Mesendoderm (in vitro differentiated cells): Measurements from ENCODE around the gene LRP1.
"Not testable (repeated sequence)": the region's sequence is repeated elsewhere in the genome, so short reads cannot be mapped to it uniquely, and the experiment has no call there.

Experiments
- DNase-seq: peaks from one replicate; pipeline ENCODE4 v3.0.0; 2013
- H2AK5ac ChIP-seq: 2 replicates; pipeline ENCODE4 v1.6.1; 2013; ENCODE audit warnings: low read length, inconsistent platforms
- H2BK120ac ChIP-seq: 2 replicates; pipeline ENCODE4 v1.6.1; 2013; ENCODE audit warnings: low read depth, mild to moderate bottlenecking, low read length, moderate library complexity, mixed read lengths
- H2BK15ac ChIP-seq: replicated peaks from 2 replicates; pipeline ENCODE4 v1.6.1; 2013; ENCODE audit warnings: low read depth, mild to moderate bottlenecking, moderate library complexity
- H2BK5ac ChIP-seq: 2 replicates; pipeline ENCODE4 v1.6.1; 2013; ENCODE audit warnings: low read length, inconsistent platforms
- H3K18ac ChIP-seq: 2 replicates; pipeline ENCODE4 v1.6.1; 2013; ENCODE audit warnings: mild to moderate bottlenecking, low read length, mixed read lengths
- H3K23ac ChIP-seq: one replicate; pipeline ENCODE4 v1.6.1; 2013; ENCODE audit warnings: low read length
- H3K27ac ChIP-seq: 2 replicates; pipeline ENCODE4 v1.5.1; 2013; ENCODE audit warnings: low read depth, mild to moderate bottlenecking, inconsistent platforms, low read length, moderate library complexity
- H3K27me3 ChIP-seq: 2 replicates; pipeline ENCODE4 v1.6.1; 2013; ENCODE audit warnings: low read length, control low read depth, mild to moderate bottlenecking, inconsistent platforms; ENCODE audit not compliant: insufficient read depth, poor library complexity
- H3K36me3 ChIP-seq: 2 replicates; pipeline ENCODE4 v1.6.1; 2013; ENCODE audit warnings: low read length, inconsistent platforms; ENCODE audit not compliant: control insufficient read depth, insufficient read depth
- H3K4ac ChIP-seq: one replicate; pipeline ENCODE4 v1.6.1; 2013; ENCODE audit warnings: low read depth, mild to moderate bottlenecking, low read length, moderate library complexity
- H3K4me1 ChIP-seq: 2 replicates; pipeline ENCODE4 v1.6.1; 2013; ENCODE audit warnings: low read depth, low read length, inconsistent platforms; ENCODE audit not compliant: control insufficient read depth
- H3K4me2 ChIP-seq: 2 replicates; pipeline ENCODE4 v1.6.1; 2013; ENCODE audit warnings: low read length
- H3K4me3 ChIP-seq: 2 replicates; pipeline ENCODE4 v1.5.1; 2013; ENCODE audit warnings: mild to moderate bottlenecking, low read length
- H3K56ac ChIP-seq: one replicate; pipeline ENCODE4 v1.6.1; 2013; ENCODE audit warnings: low read length
- H3K79me1 ChIP-seq: 2 replicates; pipeline ENCODE4 v1.6.1; 2013; ENCODE audit warnings: low read length, inconsistent platforms
- H3K79me2 ChIP-seq: 2 replicates; pipeline ENCODE4 v1.6.1; 2013; ENCODE audit warnings: mild to moderate bottlenecking, low read length; ENCODE audit not compliant: control insufficient read depth, insufficient read depth
- H3K9ac ChIP-seq: 2 replicates; pipeline ENCODE4 v1.6.1; 2013; ENCODE audit warnings: low read length, inconsistent platforms
- H4K5ac ChIP-seq: one replicate; pipeline ENCODE4 v1.6.1; 2013; ENCODE audit warnings: low read length
- H4K8ac ChIP-seq: one replicate; pipeline ENCODE4 v1.6.1; 2013; ENCODE audit warnings: low read depth, mild to moderate bottlenecking, control low read depth, low read length, moderate library complexity
- WGBS: extraction: QIAGEN DNeasy Blood & Tissue Kit; methylation state at CpG from one replicate; pipeline ENCODE4 v1.1.7; 2013; ENCODE audit warnings: low lambda C conversion rate, missing lambda C conversion rate; ENCODE audit not compliant: insufficient coverage; ENCODE audit errors: extremely low coverage; 5-methylcytosine and 5-hydroxymethylcytosine counted together

LRP1 gene

DNA sequence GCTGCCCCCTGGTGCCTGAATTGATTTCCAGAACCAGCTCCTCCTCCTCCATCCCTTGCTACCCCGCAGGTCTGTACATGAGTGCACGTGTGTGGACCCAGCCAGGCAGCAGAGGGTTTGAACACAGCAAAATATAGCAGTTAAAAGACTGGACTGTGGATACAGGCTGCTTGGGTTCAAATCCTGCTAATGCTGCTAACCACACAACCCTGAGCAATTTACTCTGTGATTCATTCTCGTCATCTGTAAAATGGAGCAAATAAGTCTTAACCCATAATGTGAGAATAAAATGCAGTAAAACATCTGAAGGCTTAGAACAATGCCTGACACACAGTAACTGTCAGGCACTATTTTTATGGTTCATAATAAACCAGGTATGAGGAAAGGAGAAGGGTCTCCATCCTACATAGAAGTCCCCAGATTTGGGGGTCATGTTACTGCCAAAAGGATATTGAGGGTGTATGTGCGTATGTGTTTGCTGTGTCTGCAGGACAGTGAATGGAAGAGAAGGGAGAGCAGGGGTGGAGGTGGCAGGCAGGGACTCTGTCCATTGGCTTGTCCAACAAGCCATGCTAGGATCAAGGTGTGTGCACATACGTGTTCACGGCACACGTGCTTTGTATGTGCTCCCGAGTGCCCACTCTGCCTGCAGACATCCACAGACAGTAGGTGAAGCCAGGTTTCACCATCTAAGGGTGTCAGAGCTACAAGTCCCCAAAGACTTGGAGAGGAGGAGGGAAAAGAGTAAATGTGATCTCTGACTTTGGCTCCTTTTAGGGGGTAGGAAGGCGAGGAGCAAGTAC lies 15.6 kb upstream of the LRP1 start:
- no CpG with 5 or more reads among the region's 9 CpGs for WGBS
- no peak for DNase-seq
- no peak overlapping the region for H3K23ac ChIP-seq

DNA sequence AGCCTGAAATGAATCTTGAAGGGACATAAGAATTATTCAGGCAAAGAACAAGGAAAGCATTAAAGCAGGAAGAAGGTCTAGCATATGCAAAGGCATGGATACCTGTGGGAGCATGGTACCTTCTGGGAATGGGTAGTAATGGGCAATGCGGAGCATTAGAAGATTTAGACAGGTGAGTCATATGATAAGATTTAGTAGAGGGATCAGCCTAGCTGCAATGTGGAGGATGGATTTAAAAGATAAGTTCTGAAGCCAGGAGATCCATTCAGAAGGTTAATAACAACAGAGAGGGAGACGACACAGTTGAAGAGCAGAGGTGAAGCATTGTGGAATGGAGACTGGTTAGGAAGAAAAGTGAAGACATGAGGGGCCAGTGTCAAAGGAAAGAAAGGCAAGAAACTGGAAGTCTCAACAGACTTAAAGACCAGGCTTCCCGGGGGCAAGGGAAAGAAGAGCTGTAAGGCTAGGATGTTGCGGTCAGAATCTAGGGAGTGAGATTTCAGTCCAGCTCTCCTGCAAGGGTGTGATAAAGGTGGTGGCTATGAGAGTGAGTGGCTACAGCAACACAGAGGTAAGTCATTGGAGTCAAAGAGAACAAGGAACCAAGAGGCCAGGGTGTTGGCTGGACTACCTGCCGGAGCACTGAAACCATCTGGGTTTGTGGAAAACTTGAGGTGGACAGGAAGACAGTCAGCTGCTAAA lies 11.6 kb upstream of the LRP1 start:
- DNase-seq = no peak
- Histone ChIP-seq H4K8ac (no peak overlapping the region), H3K4me2 (no peak overlapping the region), H3K18ac (no peak overlapping the region), H4K5ac (no peak overlapping the region), H2AK5ac (no peak overlapping the region), H3K56ac (no peak overlapping the region), H2BK15ac (no peak overlapping the region), H3K27ac (no peak overlapping the region), H3K36me3 (no peaks in the 10 kb centered on the region), H3K79me1 (no peaks in the 10 kb centered on the region), H3K79me2 (no peaks in the 10 kb centered on the region), H2BK5ac (no peak overlapping the region), H3K9ac (no peak overlapping the region), H3K4ac (no peak overlapping the region), H3K27me3 (no peaks in the 10 kb centered on the region), H3K4me1 (no peaks in the 10 kb centered on the region), H3K4me3 (no peak overlapping the region), H2BK120ac (no peak overlapping the region), H3K23ac (no peak overlapping the region)
- no CpG with 5 or more reads among the region's 5 CpGs for WGBS

More for the DNA sequence above, 15.6 kb upstream of the LRP1 start:
- H3K4me3 ChIP-seq = no peak overlapping the region
- no peak overlapping the region for H4K8ac ChIP-seq
- H3K18ac ChIP-seq = no peak overlapping the region
- H3K4ac ChIP-seq = no peak overlapping the region
- peak overlapping the region; percentile 46 for H3K56ac ChIP-seq
- H2AK5ac ChIP-seq = no peak overlapping the region
- no peaks in the 10 kb centered on the region for H3K27me3 ChIP-seq
- peaks cover 3% of the 10 kb centered on the region for H3K79me1 ChIP-seq
- H2BK15ac ChIP-seq = no peak overlapping the region
- H2BK5ac ChIP-seq = no peak overlapping the region
- H4K5ac ChIP-seq = no peak overlapping the region
- H3K27ac ChIP-seq = no peak overlapping the region
- H3K79me2 ChIP-seq = no peaks in the 10 kb centered on the region
- no peak overlapping the region for H3K9ac ChIP-seq
- no peaks in the 10 kb centered on the region for H3K36me3 ChIP-seq
- peaks cover 5% of the 10 kb centered on the region for H3K4me1 ChIP-seq
- H3K4me2 ChIP-seq = no peak overlapping the region
- no peak overlapping the region for H2BK120ac ChIP-seq

GRCh38 chr12:57118711-57119271 lies 9.5 kb upstream of the LRP1 start:
- Histone ChIP-seq H3K27me3 (no peaks in the 10 kb centered on the region), H2BK120ac (no peak overlapping the region), H3K4me3 (no peak overlapping the region), H3K23ac (no peak overlapping the region), H3K18ac (no peak overlapping the region), H4K8ac (no peak overlapping the region), H2BK5ac (no peak overlapping the region), H3K36me3 (no peaks in the 10 kb centered on the region), H2AK5ac (no peak overlapping the region), H3K4me1 (no peaks in the 10 kb centered on the region), H3K4ac (no peak overlapping the region), H3K9ac (no peak overlapping the region), H3K79me1 (no peaks in the 10 kb centered on the region), H3K56ac (no peak overlapping the region), H2BK15ac (no peak overlapping the region), H3K79me2 (no peaks in the 10 kb centered on the region), H3K4me2 (no peak overlapping the region), H3K27ac (no peak overlapping the region), H4K5ac (no peak overlapping the region)
- WGBS = no CpG with 5 or more reads among the region's 1 CpG
- DNase-seq = no peak

DNA sequence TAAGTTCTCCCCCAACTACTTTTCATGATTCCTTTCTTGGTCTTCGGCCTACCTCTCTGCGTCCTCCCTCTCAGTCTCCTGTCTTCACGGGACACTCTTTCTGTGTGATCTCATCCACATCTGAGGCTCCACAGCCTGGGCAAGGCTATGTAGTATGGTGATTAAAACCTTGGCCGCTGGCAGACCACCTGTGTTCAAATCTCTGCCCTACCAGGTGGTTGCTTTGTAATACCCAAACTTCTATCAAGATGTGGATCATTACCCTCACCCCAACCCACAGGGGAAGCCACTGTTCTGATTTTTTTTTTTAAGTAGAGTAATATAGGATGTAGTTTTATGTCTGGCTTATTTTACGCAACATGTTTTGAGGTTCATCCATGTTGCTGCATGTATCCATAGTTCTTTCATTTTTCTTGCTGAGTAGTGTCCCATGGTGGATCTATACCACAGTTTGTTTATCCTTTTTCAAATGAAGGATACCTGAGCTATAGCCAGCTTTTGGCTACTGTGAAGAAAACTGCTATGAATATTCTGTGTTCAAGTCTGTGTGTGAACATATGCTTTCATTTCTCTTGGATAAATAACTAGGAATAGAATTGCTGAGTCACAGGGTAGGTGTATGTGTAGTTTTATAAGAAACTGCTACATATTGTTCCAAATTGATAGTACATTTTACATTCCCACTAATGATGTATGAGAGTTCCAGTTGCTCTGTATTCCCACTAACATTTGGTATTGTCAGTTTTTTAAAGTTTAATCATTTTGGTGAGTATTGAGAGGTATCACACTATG lies 8.8 kb upstream of the LRP1 start:
- Histone ChIP-seq H3K4me2 (no peak overlapping the region), H3K27me3 (no peaks in the 10 kb centered on the region), H2AK5ac (no peak overlapping the region), H2BK15ac (no peak overlapping the region), H3K4ac (no peak overlapping the region), H3K23ac (no peak overlapping the region), H3K56ac (no peak overlapping the region), H3K27ac (no peak overlapping the region), H3K9ac (no peak overlapping the region), H2BK5ac (no peak overlapping the region), H3K4me3 (no peak overlapping the region), H3K4me1 (no peaks in the 10 kb centered on the region), H4K5ac (no peak overlapping the region), H3K18ac (no peak overlapping the region), H3K36me3 (no peaks in the 10 kb centered on the region), H4K8ac (no peak overlapping the region), H3K79me2 (no peaks in the 10 kb centered on the region), H2BK120ac (no peak overlapping the region), H3K79me1 (no peaks in the 10 kb centered on the region)
- DNase-seq = no peak
- no CpG with 5 or more reads among the region's 5 CpGs for WGBS

DNA sequence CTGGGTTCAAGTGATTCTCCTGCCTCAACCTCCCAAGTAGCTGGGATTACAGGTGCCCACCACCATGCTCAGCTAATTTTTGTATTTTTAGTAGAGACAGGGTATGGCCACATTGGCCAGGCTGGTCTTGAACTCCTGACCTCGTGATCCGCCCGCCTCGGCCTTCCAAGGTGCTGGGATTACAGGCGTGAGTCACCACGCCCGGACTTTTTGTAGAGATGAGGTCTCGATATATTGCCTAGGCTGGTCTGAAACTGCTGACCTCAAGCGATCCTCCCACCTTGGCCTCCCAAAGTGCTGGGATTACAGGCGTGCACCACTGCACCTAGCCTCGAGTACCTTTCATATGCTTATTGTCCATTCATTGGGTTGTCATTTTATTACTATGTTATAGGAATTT lies 7.6 kb upstream of the LRP1 start:
- not testable (repeated sequence) for H3K79me1 ChIP-seq, H3K18ac ChIP-seq, H3K36me3 ChIP-seq, H3K56ac ChIP-seq, DNase-seq, H4K8ac ChIP-seq, H2BK120ac ChIP-seq, H4K5ac ChIP-seq, H3K4ac ChIP-seq, H3K27ac ChIP-seq, H2AK5ac ChIP-seq, H3K27me3 ChIP-seq, H2BK5ac ChIP-seq, H2BK15ac ChIP-seq, H3K79me2 ChIP-seq, H3K4me1 ChIP-seq, H3K9ac ChIP-seq, H3K4me2 ChIP-seq, H3K23ac ChIP-seq, H3K4me3 ChIP-seq
- no CpG with 5 or more reads among the region's 11 CpGs for WGBS
